GM19463 (cell line): ENCODE measurements around the gene B3GALT5.

Experiments used
- ATAC-seq: cut with Tn5 transposase; IDR thresholded peaks from one replicate; pipeline ENCODE4 v1.9.1; 2021; ENCODE audit warnings: mild to moderate bottlenecking, moderate library complexity; ENCODE audit not compliant: unreplicated experiment

B3GALT5 gene

DNA sequence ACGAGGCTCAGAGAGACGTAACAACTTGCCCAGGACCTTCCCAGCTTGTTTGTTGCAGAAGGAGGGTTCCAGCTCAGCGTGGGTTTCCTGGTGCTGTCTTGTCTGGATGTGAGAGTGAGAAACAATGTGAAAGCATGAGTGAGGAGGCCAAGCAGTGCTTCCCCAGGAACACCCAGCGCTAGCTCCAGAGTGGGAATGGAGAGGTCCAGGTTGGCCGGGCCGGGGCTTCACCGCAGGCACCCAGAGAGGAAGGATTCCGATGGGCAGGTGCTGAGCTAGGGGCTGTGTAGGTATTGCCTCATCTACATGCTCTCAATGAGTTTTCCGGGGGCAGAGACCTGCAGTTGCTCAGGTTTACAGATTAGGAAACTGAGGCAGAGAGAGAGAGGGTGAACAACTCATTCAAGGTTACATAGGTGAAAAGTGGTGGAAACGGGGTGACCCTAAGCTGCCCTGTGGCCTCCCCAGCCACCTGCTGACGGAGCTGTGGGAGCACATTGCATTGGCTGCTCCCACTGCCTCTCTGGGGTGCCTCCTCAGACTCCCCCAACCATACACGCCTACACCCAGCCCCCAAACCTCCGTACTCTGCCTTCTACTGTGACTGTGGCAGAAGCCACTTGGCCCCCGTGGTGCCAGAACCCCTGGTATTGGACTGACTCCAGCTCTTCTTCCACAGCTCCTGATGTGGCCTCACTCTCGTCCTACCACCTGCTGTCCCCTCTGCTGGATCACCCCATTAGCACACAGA is 51.2 kb downstream of the B3GALT5 start:
- no peak for ATAC-seq

GRCh38 chr21:39664586-39664985 is 51.8 kb downstream of the B3GALT5 start:
- no peak for ATAC-seq

DNA sequence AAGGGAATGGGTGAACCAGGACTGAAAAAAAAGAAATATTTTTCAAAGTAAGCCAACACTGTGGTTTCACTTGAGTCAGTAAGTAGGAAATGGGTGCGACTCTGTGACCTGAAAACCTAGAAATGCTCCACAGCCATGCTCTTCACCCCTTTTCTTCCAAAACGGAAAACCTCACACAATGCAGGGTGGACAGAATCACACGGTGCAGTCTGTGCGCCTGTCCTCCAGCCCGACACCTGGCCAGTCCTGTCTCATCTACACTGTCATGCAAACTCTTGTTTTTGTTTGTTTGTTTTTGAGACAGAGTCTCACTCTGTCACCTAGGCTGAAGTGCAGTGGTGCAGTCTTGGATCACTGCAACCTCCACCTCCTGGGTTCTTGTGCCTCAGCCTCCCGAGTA is 53.3 kb downstream of the B3GALT5 start:
- ATAC-seq, result no peak

GRCh38 chr21:39666681-39667315 is 54.1 kb downstream of the B3GALT5 start:
- ATAC-seq, result no peak

DNA sequence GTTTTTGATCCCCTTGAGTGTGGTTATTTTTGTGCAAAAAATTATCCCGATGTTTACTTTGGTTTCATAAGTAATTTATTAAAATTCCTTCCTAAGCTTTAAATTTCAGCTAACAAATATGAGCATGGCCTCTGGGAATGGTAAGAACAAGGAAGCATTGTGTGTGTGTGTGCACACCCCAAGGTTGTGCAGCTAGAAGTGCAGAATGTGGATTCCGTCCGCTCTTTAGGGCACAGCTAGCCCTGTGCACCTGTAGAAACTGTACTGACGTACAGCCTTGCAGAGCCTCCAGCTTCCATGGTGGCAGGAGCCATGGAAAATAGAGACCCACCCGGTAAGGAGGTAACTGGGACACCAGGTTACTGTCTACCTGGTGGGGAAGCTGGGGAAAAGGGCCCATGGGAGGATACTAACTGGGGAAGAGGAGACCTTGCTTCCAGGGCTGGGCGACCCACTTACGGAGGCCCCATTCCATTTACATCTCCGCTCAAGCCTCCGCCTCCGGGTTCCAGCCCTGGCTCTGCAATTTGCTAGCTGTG is 54.7 kb downstream of the B3GALT5 start:
- no peak for ATAC-seq

DNA sequence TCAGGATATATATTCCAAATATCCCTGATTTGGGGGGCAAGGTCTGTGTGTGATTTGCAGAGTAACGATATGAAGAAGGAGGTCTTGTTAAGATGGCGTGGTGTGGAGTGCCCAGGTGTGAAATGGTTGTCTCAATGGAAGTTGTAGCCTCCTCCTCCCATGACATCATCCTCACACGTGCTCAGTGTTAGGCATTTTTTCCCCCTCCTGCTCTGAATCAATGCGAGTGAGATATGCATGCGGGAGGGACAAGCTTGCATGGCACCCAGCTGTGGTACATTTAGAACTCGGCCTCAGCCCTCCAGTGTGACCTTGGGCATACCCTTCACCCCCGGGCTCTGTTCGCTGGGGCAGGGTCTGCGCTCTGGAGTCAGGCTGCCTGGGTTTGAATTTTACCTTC is 55.6 kb downstream of the B3GALT5 start:
- no peak for ATAC-seq

DNA sequence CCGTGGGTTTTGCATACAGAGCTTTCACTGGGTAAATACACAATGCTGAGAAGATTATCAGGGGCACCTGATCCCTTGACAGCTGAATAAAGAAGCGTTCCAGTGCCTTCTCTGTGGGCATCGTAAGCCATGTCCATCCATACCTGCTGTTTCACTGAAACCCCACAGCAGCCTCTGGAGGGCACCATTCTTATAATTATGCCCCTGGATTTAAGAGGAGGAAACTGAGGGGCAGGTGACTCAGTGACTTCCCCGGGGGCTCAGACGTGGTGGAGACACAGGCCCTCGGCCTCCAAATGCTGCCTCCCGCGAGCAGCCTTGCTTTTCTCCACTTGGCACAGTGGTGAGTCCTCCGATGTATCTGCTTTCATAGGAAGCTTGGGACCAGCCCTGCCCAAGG is 56.7 kb downstream of the B3GALT5 start:
- ATAC-seq, result no peak

DNA sequence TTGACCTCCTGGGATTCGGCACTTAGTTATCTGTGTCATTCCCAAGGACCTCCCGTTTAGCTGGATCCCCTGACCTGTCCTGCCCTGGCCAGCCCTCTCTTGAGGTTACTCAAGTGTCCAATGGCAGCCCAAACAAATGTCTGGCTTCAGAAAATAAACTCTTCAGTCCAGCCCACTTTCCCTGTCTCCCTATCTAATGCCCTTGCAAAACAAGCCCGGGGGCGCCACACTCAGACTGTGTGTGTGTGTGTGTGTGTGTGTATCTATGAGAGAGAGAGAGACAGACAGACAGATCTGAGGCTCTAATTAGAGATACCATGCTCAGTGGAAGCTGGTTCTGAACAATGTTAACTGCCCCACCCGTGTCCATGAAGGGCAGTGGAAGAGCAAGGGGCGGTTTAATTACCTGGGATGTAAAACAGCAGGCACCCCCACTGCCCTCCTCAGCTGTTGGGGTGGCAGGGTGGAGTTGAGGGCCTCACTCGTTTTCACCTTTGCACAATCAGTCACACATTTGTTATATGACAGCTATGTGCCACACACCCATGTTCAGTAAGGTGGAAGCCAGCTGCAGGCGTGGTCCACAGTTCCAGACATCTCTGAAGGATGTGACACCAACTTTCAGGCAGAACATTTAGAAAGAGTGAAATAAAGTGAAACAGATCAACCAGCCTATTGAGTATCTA is 57.4 kb downstream of the B3GALT5 start:
- ATAC-seq, result no peak

DNA sequence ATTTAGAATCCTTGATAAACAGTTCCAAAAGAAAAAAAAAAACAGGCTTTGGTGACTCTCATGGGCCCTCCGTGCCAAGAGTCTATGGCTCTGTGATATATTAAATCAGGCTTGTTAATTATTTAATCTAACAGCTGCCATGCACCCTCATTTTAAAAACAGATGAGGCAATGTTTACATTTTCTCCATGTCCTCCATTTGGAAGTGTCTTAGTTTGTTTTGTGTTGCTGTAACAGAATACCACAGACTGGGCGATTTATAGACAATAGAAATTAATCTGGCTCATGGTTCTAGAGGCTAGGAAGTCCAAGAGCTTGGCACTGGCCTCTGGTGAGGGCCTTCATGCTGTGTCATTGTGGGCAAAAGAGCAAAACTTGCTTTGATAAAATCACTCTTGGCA is 58.0 kb downstream of the B3GALT5 start:
- ATAC-seq, result no peak

DNA sequence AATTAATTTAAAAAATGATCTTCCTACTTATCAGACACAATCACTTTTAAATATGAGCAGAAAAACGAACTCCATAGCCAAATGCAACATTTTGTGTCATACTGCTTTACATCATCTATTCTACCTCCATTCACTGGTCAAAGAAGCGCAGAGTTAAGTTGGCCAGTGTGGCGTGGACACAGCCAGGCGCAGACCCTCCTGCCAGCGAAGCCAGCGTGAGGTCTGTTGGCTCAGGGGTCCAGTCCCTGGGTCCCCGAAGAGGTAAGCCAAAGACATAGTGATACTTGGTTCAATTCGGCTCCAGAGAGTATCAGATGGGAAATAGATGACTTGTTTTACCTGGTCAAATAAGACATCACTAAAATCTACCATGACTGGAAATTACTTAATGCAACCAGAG is 59.2 kb downstream of the B3GALT5 start:
- no peak for ATAC-seq

GRCh38 chr21:39673163-39673562 is 60.4 kb downstream of the B3GALT5 start:
- ATAC-seq, result no peak

DNA sequence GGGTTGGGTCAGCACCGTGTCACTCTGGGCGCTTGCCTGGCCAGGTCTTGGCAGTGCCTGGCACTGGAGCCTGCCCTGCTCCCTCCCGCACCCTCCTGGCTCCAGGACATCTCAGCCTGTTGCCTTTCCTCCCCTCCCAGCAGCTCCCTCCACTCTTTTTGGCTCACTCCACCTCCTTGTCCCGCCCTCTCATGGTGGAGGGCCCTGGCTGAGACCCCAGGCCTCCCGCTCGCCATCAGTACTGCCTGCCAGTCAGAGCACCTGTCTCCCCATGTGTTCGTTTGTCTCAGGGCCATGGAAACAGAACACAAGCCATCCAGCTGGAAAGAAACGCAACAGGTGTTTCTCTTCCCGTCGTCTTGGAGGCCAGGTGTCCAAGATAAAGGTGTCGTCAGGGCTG is 61.0 kb downstream of the B3GALT5 start:
- no peak for ATAC-seq

- ATAC-seq, result no peak
These were observed 62.1 kb downstream of the B3GALT5 start for GRCh38 chr21:39674801-39675200.

GRCh38 chr21:39675590-39675989 is 62.9 kb downstream of the B3GALT5 start:
- no peak for ATAC-seq

DNA sequence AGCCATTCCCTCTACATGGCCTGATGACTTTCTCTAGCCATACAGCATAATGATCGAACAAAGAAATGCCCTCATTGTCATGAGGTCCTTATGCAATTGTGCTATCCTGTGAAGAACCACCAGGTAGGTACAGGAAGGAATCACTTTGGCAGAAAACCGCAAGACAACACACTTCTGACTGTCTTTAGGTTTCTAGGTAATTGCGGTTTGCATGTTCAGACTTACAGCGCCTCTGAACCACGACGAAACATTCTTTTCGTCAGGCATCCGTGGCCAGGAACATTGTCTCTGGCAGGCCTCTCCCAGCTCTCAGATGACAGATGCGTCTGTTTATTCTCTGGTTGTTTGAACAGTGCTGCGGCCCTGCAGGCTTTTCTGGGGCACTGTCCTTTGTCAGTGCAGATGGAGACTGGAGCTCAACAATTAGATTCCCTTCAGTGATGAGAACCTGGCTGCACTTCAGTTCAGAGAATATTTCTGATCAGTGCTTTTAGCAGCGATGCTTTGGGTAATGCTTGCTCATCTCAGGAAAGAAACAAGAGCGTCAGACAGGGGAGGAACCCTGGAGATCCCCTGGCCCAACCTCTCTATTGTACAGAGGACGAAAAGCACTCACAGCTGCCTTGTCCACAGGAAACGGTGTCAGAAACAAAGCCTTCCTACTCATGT is 63.4 kb downstream of the B3GALT5 start:
- peak; percentile 76 for ATAC-seq

- ATAC-seq, result no peak
These were observed 67.5 kb downstream of the B3GALT5 start for GRCh38 chr21:39680216-39680615.

DNA sequence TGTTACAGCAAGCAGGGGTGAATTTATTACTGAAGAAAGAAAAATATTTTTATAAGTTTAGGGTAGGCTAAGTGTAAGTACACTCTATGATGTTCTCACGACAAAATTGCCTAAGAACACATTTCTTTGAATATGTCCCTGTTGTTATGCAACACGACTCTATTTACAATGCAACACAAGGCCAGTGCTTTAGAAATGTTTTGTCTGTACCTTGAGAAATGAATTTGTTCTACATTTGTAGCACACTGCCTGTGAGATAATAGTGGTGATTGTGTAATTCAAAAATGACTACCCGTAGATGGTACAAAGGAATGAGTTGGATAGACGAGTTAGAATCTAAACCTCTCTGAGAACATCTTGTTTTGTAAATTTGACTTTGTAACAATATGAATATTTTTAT is 68.5 kb downstream of the B3GALT5 start:
- no peak for ATAC-seq

GRCh38 chr21:39681845-39682244 is 69.1 kb downstream of the B3GALT5 start:
- ATAC-seq, result no peak

- ATAC-seq, result no peak
These were observed 72.5 kb downstream of the B3GALT5 start for GRCh38 chr21:39685236-39685635.

- no peak for ATAC-seq
These were observed 73.3 kb downstream of the B3GALT5 start for GRCh38 chr21:39685991-39686390.
